KBM-7 (cell line): ENCODE measurements around the gene MPST.

Source experiments
- DNase-seq: peaks from one replicate; pipeline ENCODE4 v3.0.0-alpha.2; 2015
- in situ Hi-C: fragments of 300-500 bp; cut with MboI; formaldehyde crosslinking; loops from 2 replicates; pipeline ENCODE4 v1.14.3; 2020; ENCODE audit warnings: low sequenced_read_pairs, low pct_unique_long_range_greater_than_20kb, mixed read lengths

Gene MPST

DNA sequence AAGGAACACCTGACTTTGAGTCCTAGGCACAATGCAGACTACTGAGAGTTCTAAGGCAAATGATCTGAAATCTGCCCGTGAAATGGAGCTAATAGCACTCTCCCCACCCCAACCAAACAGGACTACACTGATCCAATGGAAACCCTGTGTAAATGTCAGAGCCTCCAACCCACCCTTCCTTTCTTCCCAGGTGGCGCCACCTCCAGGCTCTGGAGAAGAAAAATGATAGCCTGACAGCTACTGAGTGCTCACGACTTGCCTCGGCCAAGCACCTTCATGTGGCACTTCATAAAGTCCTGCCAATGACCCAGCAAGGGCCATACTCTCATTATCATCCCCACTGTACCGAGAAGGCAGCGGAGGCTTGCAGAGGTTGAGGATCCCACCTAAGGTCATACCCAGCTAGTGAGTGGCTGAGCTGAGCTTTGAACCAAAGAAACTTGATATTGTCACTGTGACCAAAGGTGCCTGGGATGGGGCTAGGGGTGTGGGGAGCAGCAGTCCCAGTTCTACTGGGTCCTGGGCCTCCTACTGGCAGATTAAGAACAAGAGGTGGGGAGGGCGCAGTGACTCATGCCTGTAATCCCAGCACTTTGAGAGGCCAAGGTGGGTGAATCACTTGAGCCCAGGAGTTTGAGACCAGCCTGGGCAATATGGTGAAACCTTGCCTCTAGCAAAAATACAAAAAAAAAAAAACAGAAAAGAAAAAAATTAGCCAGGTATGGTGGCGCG, 20.8 kb upstream of the MPST start:
- DNase-seq, result no peak
- in situ Hi-C loops, result loop anchor here (25.0 kb wide), 1 partner anchor 461 kb away; the partner anchor contains the start of gene EIF3D

- DNase-seq, result no peak
- in situ Hi-C loops, result loop anchor here (25.0 kb wide), 1 partner anchor 462 kb away; the partner anchor contains the start of gene EIF3D
These were observed 20.1 kb upstream of the MPST start for GRCh38 chr22:36999463-36999862.

GRCh38 chr22:37000676-37001534, 18.6 kb upstream of the MPST start:
- in situ Hi-C loops, result no loop called here
- DNase-seq, result no peak

DNA sequence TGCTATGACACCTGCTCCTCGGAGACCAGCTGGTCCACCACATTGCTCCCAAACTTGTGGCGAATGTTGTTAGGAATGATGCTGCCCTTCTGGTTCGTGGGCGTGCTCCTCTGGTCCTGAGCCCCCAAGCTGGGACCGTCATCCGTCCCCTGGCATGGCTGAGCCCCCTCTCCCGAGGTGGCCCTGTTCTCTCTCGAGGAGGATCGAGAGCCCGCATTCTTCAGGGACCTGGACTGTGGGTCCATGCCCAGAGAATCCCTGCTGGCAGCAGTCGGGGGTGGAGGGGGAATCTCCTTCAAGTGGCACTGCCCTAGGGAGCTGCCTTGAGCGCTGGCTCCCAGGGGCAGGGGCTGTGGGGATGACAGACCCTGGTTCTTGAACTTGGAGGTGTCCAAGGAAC, 17.7 kb upstream of the MPST start:
- in situ Hi-C loops, result no loop called here
- no peak for DNase-seq

- in situ Hi-C loops, result no loop called here
- DNase-seq, result no peak
These were observed 16.9 kb upstream of the MPST start for GRCh38 chr22:37002633-37003032.

GRCh38 chr22:37007651-37008050, 11.9 kb upstream of the MPST start:
- no peak for DNase-seq
- in situ Hi-C loops, result no loop called here

DNA sequence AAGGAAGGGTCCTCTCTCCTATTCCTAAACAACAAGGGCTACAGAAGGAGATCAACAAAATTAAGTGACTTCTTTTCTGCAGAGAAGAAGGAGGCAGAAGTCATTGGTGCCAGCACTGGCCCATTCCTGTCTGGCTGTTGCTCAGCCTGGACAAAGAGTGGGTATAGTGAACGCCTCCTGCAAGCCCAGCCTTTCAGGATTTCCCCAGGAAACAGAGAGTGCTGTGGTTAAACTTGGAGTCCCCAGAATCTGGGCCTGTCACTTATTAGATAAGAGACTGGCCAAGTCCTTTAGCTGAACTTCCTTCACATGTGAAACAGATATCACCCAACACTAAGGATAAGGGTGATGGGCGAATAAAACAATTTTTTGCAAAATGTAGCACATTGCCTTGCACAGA, 11.2 kb upstream of the MPST start:
- in situ Hi-C loops, result no loop called here

GRCh38 chr22:37009490-37009889, 10.1 kb upstream of the MPST start:
- in situ Hi-C loops, result no loop called here

More for the DNA sequence above, 11.2 kb upstream of the MPST start:
- DNase-seq, result peak; percentile 31

DNA sequence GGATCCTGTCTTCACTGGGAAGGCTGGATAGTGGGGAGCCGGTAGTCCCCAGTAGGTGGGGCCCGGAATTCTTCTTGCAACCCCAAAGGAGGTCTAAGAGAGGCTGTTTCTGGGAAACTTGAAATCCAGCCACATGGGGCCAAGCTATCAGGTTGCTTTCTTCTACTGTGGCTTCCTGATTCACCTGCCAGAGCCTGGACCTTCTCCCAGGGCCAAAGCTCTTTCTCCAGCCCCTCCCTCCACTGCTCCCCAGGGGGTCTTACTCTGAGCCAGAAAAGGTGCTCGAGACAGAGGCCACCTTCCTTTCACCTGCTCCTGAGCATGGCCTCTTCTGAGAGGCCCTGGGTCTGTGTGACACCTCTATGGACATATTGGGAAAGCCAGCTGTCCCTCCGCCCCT, 9.4 kb upstream of the MPST start:
- in situ Hi-C loops, result no loop called here
- DNase-seq, result no peak

More at GRCh38 chr22:37009490-37009889, 10.1 kb upstream of the MPST start:
- no peak for DNase-seq

DNA sequence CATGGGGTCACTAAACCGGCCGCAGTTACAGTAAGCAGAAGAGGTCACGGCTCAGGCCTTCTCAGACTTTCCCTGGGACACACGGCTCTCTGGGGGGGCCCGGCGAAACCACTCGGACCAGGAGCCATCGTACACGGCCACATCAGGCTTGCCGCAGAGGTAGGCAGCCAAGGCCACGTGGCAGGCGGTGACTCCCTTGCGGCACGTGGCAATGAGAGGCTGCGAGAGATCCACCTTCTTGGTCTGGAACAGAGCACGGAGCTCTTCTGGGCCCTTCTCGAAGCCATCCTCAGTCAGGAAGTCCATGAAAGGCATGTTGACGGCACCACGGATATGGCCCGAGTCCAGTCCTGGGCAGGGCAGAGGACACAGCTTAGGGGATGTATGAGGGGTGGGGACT, 8.6 kb upstream of the MPST start:
- in situ Hi-C loops, result no loop called here
- no peak for DNase-seq

DNA sequence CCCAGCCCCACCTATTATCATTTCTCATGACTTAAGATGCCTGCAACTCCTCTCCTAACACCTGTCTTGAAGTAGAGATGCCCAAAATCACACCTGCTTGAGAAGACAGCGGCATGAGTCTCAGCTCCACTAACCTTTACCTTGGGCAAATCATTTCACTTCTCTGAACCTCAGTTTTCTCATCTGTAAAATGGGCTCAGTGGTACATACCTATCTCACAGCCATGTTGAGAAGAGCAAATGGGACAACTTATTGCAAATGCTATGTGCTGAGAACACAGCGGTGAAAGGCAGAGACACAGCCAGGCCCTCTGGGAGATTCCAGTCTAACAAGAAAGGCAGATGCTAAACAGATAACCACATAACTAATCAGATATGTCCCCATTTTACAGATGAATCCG, 8.1 kb upstream of the MPST start:
- in situ Hi-C loops, result no loop called here
- no peak for DNase-seq

- in situ Hi-C loops, result no loop called here
- DNase-seq, result no peak
These were observed 7.2 kb upstream of the MPST start for GRCh38 chr22:37012262-37012904.

- in situ Hi-C loops, result no loop called here
- DNase-seq, result no peak
These were observed 6.6 kb upstream of the MPST start for GRCh38 chr22:37012956-37013355.

GRCh38 chr22:37014415-37014806, 5.1 kb upstream of the MPST start:
- in situ Hi-C loops, result no loop called here
- no peak for DNase-seq

DNA sequence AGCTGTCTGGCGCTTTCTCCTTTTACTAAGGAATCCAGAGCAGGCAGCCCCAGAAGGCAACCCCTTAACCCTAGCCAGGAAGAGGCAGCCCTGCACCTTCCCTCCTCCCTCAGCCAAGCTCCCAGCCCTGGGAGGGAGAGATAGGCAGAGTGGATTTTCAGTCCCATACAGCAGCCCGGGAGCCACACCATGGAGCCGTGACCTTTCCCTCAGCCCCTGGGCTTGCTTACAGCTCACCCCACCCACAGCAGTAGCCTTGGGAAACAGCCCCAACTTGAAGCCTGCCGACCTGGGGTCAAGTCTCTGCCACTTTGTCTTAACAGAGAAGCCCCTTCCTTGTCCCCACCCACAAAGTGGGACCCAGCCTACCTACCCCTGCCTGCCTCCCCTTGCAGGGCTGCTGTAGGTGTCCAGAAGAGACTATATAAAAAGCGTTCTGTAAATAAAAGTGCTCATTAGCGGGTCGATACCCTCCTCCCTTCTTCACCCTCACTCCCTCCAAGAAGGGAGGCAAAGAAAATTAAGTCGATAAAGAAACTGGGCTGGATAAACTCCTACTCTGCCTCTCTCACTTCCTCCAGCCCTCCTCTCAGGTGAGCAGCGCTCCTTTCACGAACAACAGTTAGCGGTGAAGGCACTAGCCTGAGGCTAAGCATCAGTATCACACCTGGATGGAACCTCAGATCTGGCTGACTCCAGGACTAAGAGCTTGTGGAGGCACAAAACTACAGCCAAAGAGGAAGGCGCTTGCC, 4.5 kb upstream of the MPST start:
- in situ Hi-C loops, result no loop called here
- DNase-seq, result no peak

GRCh38 chr22:37015587-37015878, 4.0 kb upstream of the MPST start:
- no peak for DNase-seq
- in situ Hi-C loops, result no loop called here

GRCh38 chr22:37016134-37016910, 3.2 kb upstream of the MPST start:
- in situ Hi-C loops, result no loop called here

GRCh38 chr22:37017356-37017755, 2.2 kb upstream of the MPST start:
- DNase-seq, result no peak
- in situ Hi-C loops, result no loop called here

More at GRCh38 chr22:37016134-37016910, 3.2 kb upstream of the MPST start:
- DNase-seq, result no peak
